Endothelial cell of umbilical vein (primary cell): ENCODE measurements around the gene ALDH1L1. TPM values are rescaled to one million over a fixed set of nuclear protein-coding genes. Genes with fewer than 3 reads are reported as not detected.

ENCODE experiments used
- BruUV-seq: library from RNA; stranded (reverse); fragments of 400-500 nt; replicated peaks from 2 replicates; lab custom pipeline; 2021; lab: Mats Ljungman, UMichigan
- CTCF ChIA-PET: fragments of 300-600, 350-600 bp; sonication (Branson Sonifier 250); formaldehyde crosslinking; loops from one replicate; lab custom pipeline; 2021; ENCODE audit warnings: antibody characterized with exemption, inconsistent platforms; lab: Charles Lee
- POLR2A ChIA-PET: fragments of 300-600, 350-600 bp; sonication (Branson Sonifier 250); formaldehyde crosslinking; loops from one replicate; lab custom pipeline; 2021; ENCODE audit warnings: antibody characterized with exemption, inconsistent platforms; lab: Charles Lee
- DNase-seq: peaks from one replicate; pipeline ENCODE4 v3.0.0-alpha.2; 2011; ENCODE audit warnings: low read depth, low spot score
- FAIRE-seq: peaks from 2 replicates; lab custom pipeline; 2011; peaks lifted over from hg19 to GRCh38; lab: Jason Lieb, UNC
- H2AFZ ChIP-seq: 2 replicates; pipeline ENCODE4 v1.6.0; 2012; ENCODE audit warnings: low read depth, low read length, control low read depth, inconsistent platforms
- H3K27ac ChIP-seq: 2 replicates; pipeline ENCODE4 v1.5.1; 2011; ENCODE audit warnings: low read depth, mild to moderate bottlenecking, control low read depth, low read length, moderate library complexity; ENCODE audit not compliant: insufficient read depth
- H3K27me3 ChIP-seq, 2 experiments: 2 replicates each; pipeline versions ENCODE4 v1.6.0 to v1.6.1; 2011; ENCODE audit warnings: low read length in 2 of 2, mixed read lengths in 1 of 2; ENCODE audit not compliant: control insufficient read depth in 2 of 2, insufficient read depth in 2 of 2
- H3K36me3 ChIP-seq, 2 experiments: 2 replicates in 1 of 2; 3 replicates in 1 of 2; pipeline ENCODE4 v1.5.1; 2011; ENCODE audit warnings: low read length in 2 of 2, mild to moderate bottlenecking in 1 of 2, moderate library complexity in 1 of 2; ENCODE audit not compliant: control insufficient read depth in 2 of 2, insufficient read depth in 2 of 2; ENCODE audit errors: extremely low read depth in 1 of 2
- H3K4me1 ChIP-seq: 3 replicates; pipeline ENCODE4 v1.5.1; 2011; ENCODE audit warnings: mild to moderate bottlenecking, low read length; ENCODE audit not compliant: control insufficient read depth, insufficient read depth; ENCODE audit errors: extremely low read depth
- H3K4me2 ChIP-seq: 2 replicates; pipeline ENCODE4 v1.6.1; 2011; ENCODE audit warnings: low read length, control low read depth, mixed read lengths; ENCODE audit not compliant: insufficient read depth
- H3K4me3 ChIP-seq, 3 experiments: fragments of 200-600 bp in 1 of 3; sonication (generic), shearing (Covaris generic) in 1 of 3; replicated peaks in 1 of 3; 2 replicates each; pipeline ENCODE4 v1.5.1; 2011 to 2016; ENCODE audit warnings: control low read depth in 3 of 3, low read length in 3 of 3, mild to moderate bottlenecking in 2 of 3, inconsistent platforms in 1 of 3, low read depth in 1 of 3, moderate library complexity in 1 of 3; ENCODE audit not compliant: insufficient read depth in 1 of 3
- H3K79me2 ChIP-seq: 2 replicates; pipeline ENCODE4 v1.6.0; 2012; ENCODE audit warnings: low read length, inconsistent platforms; ENCODE audit not compliant: control insufficient read depth, insufficient read depth
- H3K9ac ChIP-seq: replicated peaks from 2 replicates; pipeline ENCODE3; 2011; ENCODE audit warnings: low read length, control low read depth; ENCODE audit not compliant: insufficient read depth; ENCODE audit errors: extremely low read depth
- H3K9me1 ChIP-seq: replicated peaks from 3 replicates; pipeline ENCODE4 v1.6.0; 2011; ENCODE audit warnings: mild to moderate bottlenecking, low read length; ENCODE audit not compliant: control insufficient read depth, insufficient read depth; ENCODE audit errors: extremely low read depth
- H3K9me3 ChIP-seq: replicated peaks from 2 replicates; pipeline ENCODE4 v1.5.1; 2012; ENCODE audit warnings: low read length, inconsistent platforms; ENCODE audit not compliant: control insufficient read depth, insufficient read depth
- H4K20me1 ChIP-seq: replicated peaks from 2 replicates; pipeline ENCODE3; 2011; ENCODE audit warnings: mild to moderate bottlenecking, low read length; ENCODE audit not compliant: control insufficient read depth, insufficient read depth; ENCODE audit errors: extremely low read depth
- EZH2 ChIP-seq: IDR thresholded peaks from 2 replicates; pipeline ENCODE4 v1.6.1; 2012; ENCODE audit warnings: borderline replicate concordance, low read depth, mild to moderate bottlenecking, moderate library complexity, low read length, inconsistent platforms; ENCODE audit not compliant: severe bottlenecking
- FOS ChIP-seq: IDR thresholded peaks from 2 replicates; pipeline ENCODE4 v1.6.1; 2011; ENCODE audit warnings: mild to moderate bottlenecking, low read length, moderate library complexity, borderline replicate concordance; ENCODE audit not compliant: insufficient read depth
- GATA2 ChIP-seq: IDR thresholded peaks from 2 replicates; pipeline ENCODE4 v1.7.0; 2011; ENCODE audit warnings: low read depth, mild to moderate bottlenecking, moderate library complexity, mixed read lengths, low read length; ENCODE audit not compliant: insufficient read length, insufficient read depth
- JUN ChIP-seq: IDR thresholded peaks from 2 replicates; pipeline ENCODE4 v1.6.1; 2011; ENCODE audit warnings: borderline replicate concordance, low read depth; ENCODE audit not compliant: insufficient read length, insufficient read depth
- MYC ChIP-seq: IDR thresholded peaks from one replicate; pipeline ENCODE4 v1.6.1; 2011; ENCODE audit warnings: mild to moderate bottlenecking, low read depth, low read length
- POLR2A ChIP-seq: IDR thresholded peaks from 2 replicates; pipeline ENCODE4 v1.6.1; 2012; ENCODE audit warnings: low read depth, mild to moderate bottlenecking, control low read depth, low read length
- POLR2AphosphoS5 ChIP-seq: IDR thresholded peaks from 2 replicates; pipeline ENCODE4 v1.6.1; 2012; ENCODE audit warnings: low read depth, mild to moderate bottlenecking, control low read depth, low read length, moderate library complexity; ENCODE audit not compliant: insufficient read depth
- dilution Hi-C: fragments of 300-500 bp; cut with MboI; formaldehyde crosslinking; loops from one replicate; pipeline ENCODE4 v1.15.0; 2019; ENCODE audit warnings: low sequenced_read_pairs; ENCODE audit not compliant: extremely low pct_ligation_motif_present
- intact Hi-C: fragments of 100-400 bp; cut with micrococcal nuclease; formaldehyde crosslinking; loops from one replicate; pipeline ENCODE4 v1.10.0; 2022
- polyA plus RNA-seq, 4 experiments: library from polyadenylated mRNA; depleted of rRNA in 3 of 4; stranded (reverse) in 3 of 4; unstranded in 1 of 4; fragments of >200 nt; gene quantifications; 2 replicates each; pipeline versions ENCODE4 v1.2.1 to v1.2.3, GENCODE V29; 2011 to 2012; ENCODE audit warnings: missing spikeins in 1 of 4
- total RNA-seq: library from RNA; stranded (reverse); gene quantifications from 2 replicates; pipeline ENCODE4 v1.2.3, GENCODE V29; 2021
- TF ChIP-seq, protein P1 (sequence below), 2 donors: IDR thresholded peaks; 1 replicate in 1 of 2; 2 replicates in 1 of 2; pipeline ENCODE4 v1.5.1; 2011; ENCODE audit warnings: low read length in 2 of 2, mild to moderate bottlenecking in 2 of 2, moderate library complexity in 2 of 2, control low read depth in 1 of 2, inconsistent platforms in 1 of 2, low read depth in 1 of 2; ENCODE audit not compliant: insufficient read depth in 1 of 2; ENCODE audit errors: extremely low read depth in 1 of 2
- TF ChIP-seq, protein P2 (sequence below): IDR thresholded peaks from 2 replicates; pipeline ENCODE4 v1.6.1; 2011; ENCODE audit not compliant: insufficient read depth, insufficient read length

Gene ALDH1L1
- total and polyA plus RNA-seq, 2 donors (not counting 3 experiments of a cell fraction or from before 2014, with no cell fraction given) = not detected

DNA sequence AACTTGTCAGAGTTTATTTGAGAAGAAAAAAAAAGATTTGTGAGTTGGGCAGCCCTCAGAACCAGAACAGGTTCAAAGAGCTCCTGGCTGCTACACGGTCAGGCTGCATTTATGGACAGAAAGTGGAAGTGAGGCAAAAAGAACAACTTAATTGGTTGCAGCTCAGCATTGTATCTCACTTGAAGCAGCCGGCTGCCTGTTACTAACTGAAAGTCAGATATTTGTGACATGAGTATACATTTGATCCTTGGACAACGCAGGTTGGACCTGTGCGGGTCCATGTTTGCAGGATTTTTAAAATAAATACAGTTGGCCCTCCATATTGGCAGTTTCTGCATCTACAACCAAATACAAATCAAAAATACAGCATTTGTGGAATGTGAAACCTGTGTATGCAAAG is 7.5 kb upstream of the ALDH1L1 start:
- Histone ChIP-seq H3K36me3 (no peaks in the 10 kb centered on the region), H2AFZ (no peak overlapping the region), H3K9ac (no peak overlapping the region), H3K9me3 (no peaks in the 10 kb centered on the region), H3K27ac (no peak overlapping the region), H3K4me1 (no peaks in the 10 kb centered on the region), H4K20me1 (no peaks in the 10 kb centered on the region), H3K4me2 (no peak overlapping the region), H3K79me2 (no peaks in the 10 kb centered on the region), H3K27me3 (peaks cover 2 to 3% of the 10 kb centered on the region in 2 experiments), H3K9me1 (no peaks in the 10 kb centered on the region), H3K4me3 (no peak overlapping the region)
- CTCF ChIA-PET = interaction anchor here (1.0 to 2.1 kb wide), 2 partner anchors 9 to 11 kb away, joined by 4 to 7 read pairs; no protein-coding TSS in a partner anchor
- no TSS peak for BruUV-seq
- intact Hi-C loops = no loop called here
- TF ChIP-seq, protein P1, sequence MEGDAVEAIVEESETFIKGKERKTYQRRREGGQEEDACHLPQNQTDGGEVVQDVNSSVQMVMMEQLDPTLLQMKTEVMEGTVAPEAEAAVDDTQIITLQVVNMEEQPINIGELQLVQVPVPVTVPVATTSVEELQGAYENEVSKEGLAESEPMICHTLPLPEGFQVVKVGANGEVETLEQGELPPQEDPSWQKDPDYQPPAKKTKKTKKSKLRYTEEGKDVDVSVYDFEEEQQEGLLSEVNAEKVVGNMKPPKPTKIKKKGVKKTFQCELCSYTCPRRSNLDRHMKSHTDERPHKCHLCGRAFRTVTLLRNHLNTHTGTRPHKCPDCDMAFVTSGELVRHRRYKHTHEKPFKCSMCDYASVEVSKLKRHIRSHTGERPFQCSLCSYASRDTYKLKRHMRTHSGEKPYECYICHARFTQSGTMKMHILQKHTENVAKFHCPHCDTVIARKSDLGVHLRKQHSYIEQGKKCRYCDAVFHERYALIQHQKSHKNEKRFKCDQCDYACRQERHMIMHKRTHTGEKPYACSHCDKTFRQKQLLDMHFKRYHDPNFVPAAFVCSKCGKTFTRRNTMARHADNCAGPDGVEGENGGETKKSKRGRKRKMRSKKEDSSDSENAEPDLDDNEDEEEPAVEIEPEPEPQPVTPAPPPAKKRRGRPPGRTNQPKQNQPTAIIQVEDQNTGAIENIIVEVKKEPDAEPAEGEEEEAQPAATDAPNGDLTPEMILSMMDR (IDR thresholded peaks at IDR 0.05; ENCODE audit: extremely low read depth in 1 of 2, insufficient read depth in 1 of 2, low read depth in 1 of 2, low read length in 2 of 2) = no peak
- TF ChIP-seq GATA2 (no peak), JUN (no peak), POLR2AphosphoS5 (no peak), MYC (no peak), EZH2 (no peak), FOS (no peak), POLR2A (no peak)
- TF ChIP-seq, protein P2, sequence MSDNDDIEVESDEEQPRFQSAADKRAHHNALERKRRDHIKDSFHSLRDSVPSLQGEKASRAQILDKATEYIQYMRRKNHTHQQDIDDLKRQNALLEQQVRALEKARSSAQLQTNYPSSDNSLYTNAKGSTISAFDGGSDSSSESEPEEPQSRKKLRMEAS = no peak
- no peak for FAIRE-seq
- POLR2A ChIA-PET = no interaction called here
- DNase-seq = no peak
- dilution Hi-C loops = no loop called here
